NCI-H187 (cell line): ENCODE results near the gene GSTO2.

Source experiments
- DNase-seq, 2 experiments: peaks; one replicate each; lab custom pipeline; 2025; lab: John Stamatoyannopoulos, UW

The GSTO2 gene

GRCh38 chr10:104340641-104341040 lies 71.7 kb downstream of the GSTO2 start:
- DNase-seq = no peak

- no peak for DNase-seq
These were observed 74.0 kb downstream of the GSTO2 start for GRCh38 chr10:104342941-104343411.

- DNase-seq = no peak
These were observed 75.2 kb downstream of the GSTO2 start for GRCh38 chr10:104344219-104344618.

GRCh38 chr10:104345515-104345914 lies 76.5 kb downstream of the GSTO2 start:
- no peak for DNase-seq

GRCh38 chr10:104345941-104346340 lies 77.0 kb downstream of the GSTO2 start:
- DNase-seq = no peak

- DNase-seq = no peak
These were observed 78.5 kb downstream of the GSTO2 start for GRCh38 chr10:104347295-104348045.

GRCh38 chr10:104348601-104349000 lies 79.6 kb downstream of the GSTO2 start:
- DNase-seq = no peak

GRCh38 chr10:104349623-104350126 lies 80.7 kb downstream of the GSTO2 start:
- no peak for DNase-seq

GRCh38 chr10:104350127-104350635 lies 81.2 kb downstream of the GSTO2 start:
- no peak for DNase-seq

GRCh38 chr10:104351061-104351702 lies 82.2 kb downstream of the GSTO2 start:
- DNase-seq = no peak

GRCh38 chr10:104351919-104352318 lies 82.9 kb downstream of the GSTO2 start:
- no peak for DNase-seq

GRCh38 chr10:104353325-104354048 lies 84.5 kb downstream of the GSTO2 start, which contains the start of gene CFAP58:
Gene CFAP58, plus strand, starts transcription at chr10:104353833. Its CDS starts 65 bp downstream, at chr10:104353898.
- peak; percentile 41 to 49 for DNase-seq
